H1 (cell line): Measurements from ENCODE around the gene PDGFRA. TPM values are rescaled to one million over a fixed set of nuclear protein-coding genes. Genes with fewer than 3 reads are reported as not detected.

ENCODE experiments used
- CTCF ChIA-PET: fragments of 300-600 bp; sonication (Branson Sonifier 250); formaldehyde crosslinking; loops from one replicate; lab custom pipeline; 2021; ENCODE audit not compliant: partially characterized antibody; lab: Charles Lee
- POLR2A ChIA-PET: fragments of 300-600 bp; sonication (Branson Sonifier 250); formaldehyde crosslinking; loops from one replicate; lab custom pipeline; 2021; ENCODE audit warnings: inconsistent platforms; ENCODE audit not compliant: partially characterized antibody; lab: Charles Lee
- DNase-seq, 2 experiments: peaks; one replicate each; pipeline versions ENCODE4 v3.0.0 to v3.0.0-alpha.2; 2010 to 2022; ENCODE audit warnings: low spot score in 2 of 2, low read depth in 1 of 2, mixed read lengths in 1 of 2
- FAIRE-seq: peaks from 2 replicates; lab custom pipeline; 2011; peaks lifted over from hg19 to GRCh38; lab: Jason Lieb, UNC
- H2AFZ ChIP-seq: 2 replicates; pipeline ENCODE4 v1.8.1; 2012; ENCODE audit warnings: low read length, inconsistent platforms
- H2AK5ac ChIP-seq: 2 replicates; pipeline ENCODE4 v1.6.1; 2013; ENCODE audit warnings: low read depth, low read length
- H2BK120ac ChIP-seq: replicated peaks from 2 replicates; pipeline ENCODE3; 2013; ENCODE audit warnings: low read depth, low read length, inconsistent platforms
- H2BK12ac ChIP-seq: 2 replicates; pipeline ENCODE4 v1.6.1; 2013; ENCODE audit warnings: low read depth, low read length
- H2BK15ac ChIP-seq: 2 replicates; pipeline ENCODE4 v1.6.1; 2013; ENCODE audit warnings: low read length
- H2BK20ac ChIP-seq: 2 replicates; pipeline ENCODE4 v1.6.1; 2013; ENCODE audit warnings: low read length
- H2BK5ac ChIP-seq: 2 replicates; pipeline ENCODE4 v1.6.1; 2013; ENCODE audit warnings: low read depth, low read length
- H3K14ac ChIP-seq: 2 replicates; pipeline ENCODE4 v1.6.1; 2013; ENCODE audit warnings: inconsistent platforms; ENCODE audit not compliant: insufficient read length
- H3K18ac ChIP-seq: 2 replicates; pipeline ENCODE4 v1.6.1; 2013; ENCODE audit warnings: low read length; ENCODE audit errors: extremely low read depth
- H3K23ac ChIP-seq: 2 replicates; pipeline ENCODE4 v1.6.1; 2013; ENCODE audit warnings: inconsistent platforms; ENCODE audit not compliant: insufficient read length
- H3K23me2 ChIP-seq: 2 replicates; pipeline ENCODE4 v1.6.1; 2013; ENCODE audit warnings: low read depth, low read length
- H3K27ac ChIP-seq: 2 replicates; pipeline ENCODE4 v1.6.1; 2011; ENCODE audit warnings: low read depth, low read length, inconsistent platforms
- H3K27me3 ChIP-seq, 4 experiments: replicated peaks in 1 of 4; 1 replicate in 1 of 4; 2 replicates in 3 of 4; pipeline versions ENCODE4 v1.6.1 to v1.8.1; 2011 to 2013; ENCODE audit warnings: low read length in 3 of 4, mild to moderate bottlenecking in 3 of 4, inconsistent platforms in 2 of 4, mixed read lengths in 2 of 4, moderate library complexity in 1 of 4; ENCODE audit not compliant: control insufficient read depth in 3 of 4, insufficient read depth in 3 of 4; ENCODE audit errors: extremely low read depth in 1 of 4
- H3K36me3 ChIP-seq, 4 experiments: 2 replicates each; pipeline versions ENCODE4 v1.6.1 to v1.8.1; 2011 to 2013; ENCODE audit warnings: mild to moderate bottlenecking in 4 of 4, low read length in 3 of 4, moderate library complexity in 2 of 4, control low read depth in 1 of 4, inconsistent platforms in 1 of 4; ENCODE audit not compliant: insufficient read depth in 4 of 4, control insufficient read depth in 2 of 4
- H3K4ac ChIP-seq: replicated peaks from 2 replicates; pipeline ENCODE3; 2013; ENCODE audit warnings: low read length, low read depth, mixed read lengths, inconsistent platforms; ENCODE audit not compliant: insufficient read length
- H3K4me1 ChIP-seq, 4 experiments: replicated peaks in 1 of 4; 1 replicate in 1 of 4; 2 replicates in 3 of 4; pipeline versions ENCODE4 v1.6.1 to v1.8.1; 2011 to 2013; ENCODE audit warnings: low read length in 3 of 4, inconsistent platforms in 2 of 4, mixed read lengths in 1 of 4; ENCODE audit not compliant: insufficient read depth in 4 of 4, control insufficient read depth in 3 of 4
- H3K4me2 ChIP-seq, 2 experiments: 2 replicates each; pipeline versions ENCODE4 v1.6.1 to v1.8.1; 2011 to 2013; ENCODE audit warnings: low read depth in 2 of 2, low read length in 2 of 2, control low read depth in 1 of 2, inconsistent platforms in 1 of 2, mild to moderate bottlenecking in 1 of 2; ENCODE audit not compliant: insufficient read depth in 1 of 2
- H3K4me3 ChIP-seq, 4 experiments: fragments of 200-600, 300-600 bp in 1 of 4; sonication (generic), shearing (Covaris generic), sonication (Bioruptor Twin) in 1 of 4; 2 replicates each; pipeline versions ENCODE4 v1.5.1 to v1.8.1; 2011 to 2016; ENCODE audit warnings: low read length in 4 of 4, low read depth in 3 of 4, control low read depth in 2 of 4, inconsistent platforms in 2 of 4, mild to moderate bottlenecking in 2 of 4, mixed read lengths in 1 of 4, moderate library complexity in 1 of 4; ENCODE audit not compliant: insufficient read depth in 2 of 4; ENCODE audit errors: extremely low read depth in 1 of 4
- H3K56ac ChIP-seq: replicated peaks from 2 replicates; pipeline ENCODE3; 2013; ENCODE audit warnings: low read depth, mild to moderate bottlenecking, mixed read lengths, low read length, inconsistent platforms; ENCODE audit not compliant: insufficient read length
- H3K79me1 ChIP-seq: 2 replicates; pipeline ENCODE4 v1.6.1; 2013; ENCODE audit warnings: low read depth, low read length, control low read depth
- H3K79me2 ChIP-seq, 2 experiments: 2 replicates each; pipeline versions ENCODE4 v1.6.1 to v1.8.1; 2012 to 2013; ENCODE audit warnings: low read length in 2 of 2, mild to moderate bottlenecking in 2 of 2, inconsistent platforms in 1 of 2; ENCODE audit not compliant: insufficient read depth in 2 of 2, control insufficient read depth in 1 of 2
- H3K9ac ChIP-seq, 4 experiments: replicated peaks in 1 of 4; 1 replicate in 1 of 4; 2 replicates in 3 of 4; pipeline versions ENCODE4 v1.6.1 to v1.8.1; 2011 to 2013; ENCODE audit warnings: low read depth in 3 of 4, low read length in 3 of 4, control low read depth in 2 of 4, mild to moderate bottlenecking in 2 of 4, moderate library complexity in 2 of 4, inconsistent platforms in 1 of 4; ENCODE audit errors: extremely low read depth in 1 of 4
- H3K9me3 ChIP-seq, 2 experiments: 2 replicates each; pipeline versions ENCODE4 v1.6.1 to v1.8.1; 2012 to 2013; ENCODE audit warnings: mild to moderate bottlenecking in 2 of 2, moderate library complexity in 2 of 2, control low read depth in 1 of 2, inconsistent platforms in 1 of 2, low read depth in 1 of 2, low read length in 1 of 2, mixed read lengths in 1 of 2; ENCODE audit not compliant: insufficient read depth in 2 of 2
- H4K20me1 ChIP-seq, 2 experiments: replicated peaks in 1 of 2; 2 replicates each; pipeline versions ENCODE3 to v1.8.1; 2011 to 2013; ENCODE audit warnings: inconsistent platforms in 2 of 2, low read length in 2 of 2, mild to moderate bottlenecking in 1 of 2; ENCODE audit not compliant: insufficient read depth in 2 of 2, control insufficient read depth in 1 of 2
- H4K5ac ChIP-seq: 2 replicates; pipeline ENCODE4 v1.6.1; 2013; ENCODE audit warnings: low read length, low read depth, mixed read lengths, inconsistent platforms; ENCODE audit not compliant: insufficient read length
- H4K8ac ChIP-seq: 2 replicates; pipeline ENCODE4 v1.8.0; 2013; ENCODE audit warnings: mild to moderate bottlenecking, moderate library complexity, low read length, inconsistent platforms; ENCODE audit not compliant: insufficient read depth; ENCODE audit errors: extremely low read depth
- H4K91ac ChIP-seq: replicated peaks from 2 replicates; pipeline ENCODE3; 2013; ENCODE audit warnings: low read length, mixed read lengths, inconsistent platforms; ENCODE audit not compliant: insufficient read length
- CBX8 ChIP-seq: fragments of 300-800, 300-1000 bp; sonication (generic); IDR thresholded peaks from 2 replicates; pipeline ENCODE4 v1.7.1; 2016; ENCODE audit warnings: low read depth, low read length, borderline replicate concordance
- CHD1 ChIP-seq: IDR thresholded peaks from 2 replicates; pipeline ENCODE4 v1.6.1; 2012; ENCODE audit warnings: low read depth, low read length, improper control_type of control experiment
- CTBP2 ChIP-seq: IDR thresholded peaks from 2 replicates; pipeline ENCODE4 v1.7.0; 2011; ENCODE audit warnings: borderline replicate concordance, mild to moderate bottlenecking, moderate library complexity, mixed read lengths, low read length; ENCODE audit not compliant: insufficient read depth, insufficient read length
- EP300 ChIP-seq, 2 experiments: IDR thresholded peaks; 1 replicate in 1 of 2; 2 replicates in 1 of 2; pipeline ENCODE4 v1.6.1; 2011 to 2012; ENCODE audit warnings: low read depth in 2 of 2, low read length in 2 of 2, mild to moderate bottlenecking in 2 of 2, borderline replicate concordance in 1 of 2, inconsistent platforms in 1 of 2, moderate library complexity in 1 of 2
- KDM5A ChIP-seq: fragments of 200-600 bp; IDR thresholded peaks from 2 replicates; pipeline ENCODE4 v1.7.1; 2012; ENCODE audit warnings: mild to moderate bottlenecking, low read length, inconsistent platforms, mixed read lengths
- POLR2AphosphoS5 ChIP-seq: IDR thresholded peaks from 2 replicates; pipeline ENCODE4 v1.6.1; 2011; ENCODE audit warnings: low read depth, low read length
- SIN3A ChIP-seq, 2 experiments: IDR thresholded peaks in 1 of 2; conservative IDR thresholded peaks in 1 of 2; 2 replicates each; pipeline ENCODE4 v1.6.1; 2011 to 2012; ENCODE audit warnings: low read length in 2 of 2, improper control_type of control experiment in 1 of 2, low read depth in 1 of 2, mild to moderate bottlenecking in 1 of 2
- SIX5 ChIP-seq: IDR thresholded peaks from 2 replicates; pipeline ENCODE4 v1.6.1; 2011; ENCODE audit warnings: mild to moderate bottlenecking, low read depth, low read length
- SP4 ChIP-seq: IDR thresholded peaks from 2 replicates; pipeline ENCODE4 v1.6.1; 2012; ENCODE audit warnings: low read length, inconsistent platforms
- TEAD4 ChIP-seq: IDR thresholded peaks from 2 replicates; pipeline ENCODE4 v1.6.1; 2012; ENCODE audit warnings: low read depth, low read length, inconsistent platforms, mixed read lengths
- WGBS, 2 experiments: shearing (Covaris generic) in 1 of 2; methylation state at CpG; one replicate each; pipeline versions ENCODE4 v1.1.6 to v1.1.7; 2013 to 2015; ENCODE audit warnings: low lambda C conversion rate in 2 of 2, mixed read lengths in 2 of 2, inconsistent platforms in 1 of 2, low coverage in 1 of 2, missing lambda C conversion rate in 1 of 2; ENCODE audit not compliant: insufficient replicate concordance in 2 of 2, insufficient coverage in 1 of 2, insufficient read length in 1 of 2; ENCODE audit errors: extremely low coverage in 1 of 2, missing lambda C conversion rate in 1 of 2; 5-methylcytosine and 5-hydroxymethylcytosine counted together
- polyA plus RNA-seq, 7 experiments: library from polyadenylated mRNA; depleted of rRNA in 3 of 7; stranded (reverse) in 5 of 7; unstranded in 2 of 7; fragments of >200 nt in 5 of 7; fragments of 200-250 nt in 2 of 7; gene quantifications; 1 replicate in 5 of 7; 2 replicates in 1 of 7; 4 replicates in 1 of 7; pipeline versions ENCODE4 v1.2.1 to v1.2.3, GENCODE V29; 2011 to 2013; ENCODE audit warnings: missing spikeins in 2 of 7, mixed read lengths in 2 of 7
- total RNA-seq: library from RNA; stranded (reverse); fragmentation: NEBNext Ultra II Directional; extraction: Animal tissue kit (Norgen Biotek cat#: 25700); gene quantifications from 2 replicates; pipeline ENCODE4 v1.2.1, GENCODE V29; 2021

Gene PDGFRA
- total and polyA plus RNA-seq, 2 of the 8 experiments (the other 6 are each of a cell fraction or from before 2014, with no cell fraction given): 1.4 to 3.4 TPM

DNA sequence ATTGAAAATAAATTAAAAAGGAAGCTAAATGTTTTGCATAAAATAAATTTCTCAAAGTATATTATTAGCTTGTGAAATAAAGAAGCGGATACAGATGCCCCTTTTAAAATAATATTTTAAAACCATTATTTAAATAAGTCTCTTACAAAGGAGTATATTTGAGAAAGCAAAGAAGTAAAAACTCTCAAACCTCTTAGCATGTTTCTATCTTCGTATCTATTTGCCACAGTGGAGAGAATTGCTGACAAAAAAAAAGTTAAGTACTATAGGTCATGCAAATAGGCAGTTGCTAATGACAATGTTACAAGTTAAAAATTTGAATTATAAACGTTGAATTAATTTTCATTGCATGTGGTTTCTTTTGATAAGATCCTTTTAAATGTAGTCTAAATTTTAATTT lies 44.5 kb upstream of the PDGFRA start:
- Histone ChIP-seq H4K5ac (no peak overlapping the region), H2BK20ac (no peak overlapping the region), H3K9ac (no peak overlapping the region), H3K4me3 (no peak overlapping the region), H2BK120ac (no peak overlapping the region), H3K18ac (no peak overlapping the region), H3K9me3 (no peaks in the 10 kb centered on the region), H3K36me3 (no peaks in the 10 kb centered on the region), H4K8ac (no peak overlapping the region), H2AFZ (no peak overlapping the region), H3K56ac (no peak overlapping the region), H3K4me1 (no peaks in the 10 kb centered on the region), H2BK5ac (no peak overlapping the region), H3K79me2 (no peaks in the 10 kb centered on the region), H3K14ac (no peak overlapping the region), H2AK5ac (no peak overlapping the region), H3K23me2 (no peaks in the 10 kb centered on the region; the same call in 1 of the 2 replicates), H2BK15ac (no peak overlapping the region), H3K27me3 (no peaks in the 10 kb centered on the region), H4K20me1 (no peaks in the 10 kb centered on the region), H4K91ac (no peak overlapping the region), H3K4me2 (no peak overlapping the region), H2BK12ac (no peak overlapping the region), H3K23ac (no peak overlapping the region), H3K4ac (no peak overlapping the region), H3K27ac (no peak overlapping the region), H3K79me1 (no peaks in the 10 kb centered on the region)
- ChIA-PET CTCF (interaction anchor here (1.0 to 2.1 kb wide), 3 partner anchors 8 to 255 kb away, joined by 3 to 6 read pairs (median 4); no protein-coding TSS in a partner anchor), POLR2A (no interaction called here)
- DNase-seq (no peak), FAIRE-seq (no peak)
- TF ChIP-seq TEAD4 (no peak), SIX5 (no peak), KDM5A (no peak), CTBP2 (no peak), CHD1 (no peak), EP300 (IDR thresholded peaks at IDR 0.05; ENCODE audit: borderline replicate concordance in 1 of 2, low read depth in 2 of 2, low read length in 2 of 2) (no peak), SP4 (no peak), SIN3A (conservative IDR thresholded peaks at IDR 0.05 in 1 of 2, IDR thresholded peaks at IDR 0.05 in 1 of 2; ENCODE audit: low read depth in 1 of 2, low read length in 2 of 2) (no peak), POLR2AphosphoS5 (no peak), CBX8 (no peak)
- WGBS, 2 experiments: 53% methylated on average over 3 of the region's 3 CpGs; no CpG with 5 or more reads in 1 of the 2 experiments
